DMS 273 (cell line): ENCODE measurements around the gene AXIN1.
A peak's percentile ranks its signal among the peaks of the same experiment; 100 is the strongest.
"Not testable (repeated sequence)": the region's sequence is repeated elsewhere in the genome, so short reads cannot be mapped to it uniquely, and the experiment has no call there.

Experiments used
- DNase-seq: peaks from one replicate; lab custom pipeline; 2025; ENCODE audit not compliant: unreplicated experiment; lab: John Stamatoyannopoulos, UW

Gene AXIN1

DNA sequence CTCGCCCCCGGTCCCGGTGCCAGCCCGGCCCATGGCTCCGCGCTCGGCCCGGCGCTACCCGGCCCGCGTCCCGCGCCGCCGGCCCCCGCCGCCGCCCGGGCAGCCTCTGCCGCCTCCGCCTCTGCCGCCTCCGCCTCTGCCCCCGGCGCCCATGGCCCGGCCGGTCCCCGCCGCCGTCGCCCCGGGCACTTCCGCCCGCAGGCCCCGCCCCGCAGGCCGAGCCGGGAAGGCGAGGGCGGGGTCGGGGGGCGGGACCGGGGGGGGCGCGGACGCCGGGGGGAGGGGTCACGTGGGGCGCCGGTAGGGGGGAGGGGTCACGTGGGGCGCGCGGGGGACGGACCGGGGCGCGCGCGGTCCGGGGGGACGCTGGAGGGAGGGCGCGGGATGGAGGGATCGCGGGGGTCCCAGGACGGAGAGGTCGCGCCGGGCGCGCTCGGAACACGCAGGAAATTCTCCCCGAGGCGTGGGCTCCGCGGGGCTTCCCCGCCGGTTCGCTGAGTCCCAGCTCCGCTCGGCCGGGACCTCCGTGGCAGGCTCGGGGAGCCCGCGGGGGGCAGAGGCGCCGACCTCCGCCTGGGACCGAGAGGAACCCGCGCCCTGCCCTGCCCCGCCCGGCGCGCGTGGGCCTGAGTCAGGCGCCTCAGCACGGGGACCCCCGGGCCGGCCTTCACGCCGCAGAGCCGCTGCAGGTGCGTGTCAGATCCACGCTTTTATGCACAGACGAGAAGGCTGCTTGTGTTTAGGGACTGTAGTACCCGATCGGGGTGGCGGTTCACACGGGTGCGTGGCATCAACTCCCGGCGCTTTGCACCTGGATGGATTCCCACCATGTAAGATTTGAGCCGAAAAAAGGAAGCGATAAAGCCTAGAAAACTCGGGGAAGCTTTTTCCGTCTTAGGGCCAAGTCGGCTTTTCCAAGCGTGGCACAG lies 29.5 kb upstream of the AXIN1 start, which contains the start of gene PGAP6:
TSS of gene PGAP6 (minus strand) at position 190 of the 929 bp plus-strand sequence. CDS start at position 33, 157 bp downstream.
- DNase-seq, result peak; percentile 80

DNA sequence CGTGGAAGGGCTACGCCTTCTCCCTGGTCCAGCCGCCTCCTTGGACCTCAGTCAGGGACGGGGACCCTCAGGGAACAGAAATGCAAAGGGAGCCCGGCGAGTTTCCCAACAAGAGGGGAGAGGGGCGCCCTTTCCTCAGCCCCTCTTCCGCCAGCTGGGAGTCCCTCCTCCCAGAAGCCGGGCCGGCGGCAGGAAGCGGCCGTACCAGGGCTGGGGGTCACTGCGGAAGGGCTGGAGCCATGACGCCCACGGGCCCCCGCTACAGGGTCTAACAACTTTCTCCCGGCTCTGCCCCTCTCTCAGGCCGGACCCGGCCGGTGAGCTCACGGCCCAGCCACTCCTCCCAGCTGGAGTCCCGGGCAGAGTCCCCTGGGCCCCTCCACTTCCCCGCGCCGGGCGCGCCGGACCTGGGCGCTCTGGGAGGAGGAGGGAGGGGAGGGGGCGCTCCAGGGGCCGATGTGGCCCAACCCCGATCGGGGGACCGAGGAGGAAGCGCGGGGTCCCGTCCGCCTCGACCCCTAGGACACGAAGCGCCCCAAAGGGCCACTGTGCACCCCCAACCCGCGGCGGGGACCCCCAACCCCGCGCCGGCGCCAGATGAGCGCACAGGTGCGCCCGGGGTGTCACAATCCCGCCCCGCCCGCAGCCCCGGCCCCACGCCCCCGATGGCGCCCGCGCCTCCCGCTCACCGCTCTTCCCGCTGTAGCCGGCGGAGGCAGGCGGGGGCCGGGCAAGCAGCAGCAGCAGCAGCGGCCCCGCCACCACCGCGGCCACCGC lies 28.7 kb upstream of the AXIN1 start:
- peak; percentile 77 for DNase-seq

DNA sequence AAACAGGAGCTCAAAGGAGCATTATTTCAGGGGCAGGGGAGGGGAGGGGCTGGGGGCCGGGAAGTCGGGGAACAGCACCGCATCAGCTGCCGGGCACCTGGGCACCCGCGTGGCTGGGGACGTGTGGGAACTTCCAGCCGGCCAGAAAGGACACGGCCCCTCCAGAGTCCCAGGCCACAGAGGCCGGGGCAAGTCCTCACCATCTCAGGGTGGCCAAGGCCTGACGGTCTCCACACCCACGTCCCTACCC lies 28.2 kb upstream of the AXIN1 start:
- no peak for DNase-seq

DNA sequence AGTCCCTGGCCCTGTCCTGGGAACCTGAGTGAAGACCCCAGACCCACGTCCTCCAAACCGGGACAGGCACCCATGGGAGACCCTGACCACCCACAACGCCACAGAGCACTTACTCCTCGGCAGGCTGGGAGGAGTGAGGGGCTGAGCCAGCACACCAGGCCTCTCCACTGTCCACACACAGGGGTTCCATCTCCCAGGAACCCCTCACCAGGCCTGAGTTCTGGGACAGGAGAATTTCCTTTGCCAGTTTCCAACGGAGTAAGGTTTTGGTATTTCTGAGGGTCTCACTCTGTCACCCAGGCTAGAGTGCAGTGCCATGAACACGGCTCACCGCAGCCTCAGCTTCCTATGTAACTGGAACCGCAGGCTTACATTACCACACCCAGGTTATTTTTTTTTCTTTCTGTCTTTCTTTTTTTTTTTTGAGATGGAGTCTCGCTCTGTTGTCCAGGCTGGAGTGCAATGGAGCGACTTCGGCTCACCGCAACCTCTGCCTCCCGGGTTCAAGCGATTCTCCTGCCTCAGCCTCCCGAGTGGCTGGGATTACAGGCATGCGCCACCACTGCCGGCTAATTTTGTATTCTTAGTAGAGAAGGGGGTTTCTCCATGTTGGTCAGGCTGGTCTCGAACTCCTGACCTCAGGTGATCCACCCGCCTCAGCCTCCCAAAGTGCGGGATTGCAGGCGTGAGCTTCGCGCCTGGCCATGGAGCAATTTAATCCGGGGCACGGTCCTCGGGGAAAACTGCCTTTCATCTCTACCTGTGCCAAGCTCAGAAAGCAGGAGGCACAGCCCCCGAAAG lies 27.6 kb upstream of the AXIN1 start:
- no peak for DNase-seq

DNA sequence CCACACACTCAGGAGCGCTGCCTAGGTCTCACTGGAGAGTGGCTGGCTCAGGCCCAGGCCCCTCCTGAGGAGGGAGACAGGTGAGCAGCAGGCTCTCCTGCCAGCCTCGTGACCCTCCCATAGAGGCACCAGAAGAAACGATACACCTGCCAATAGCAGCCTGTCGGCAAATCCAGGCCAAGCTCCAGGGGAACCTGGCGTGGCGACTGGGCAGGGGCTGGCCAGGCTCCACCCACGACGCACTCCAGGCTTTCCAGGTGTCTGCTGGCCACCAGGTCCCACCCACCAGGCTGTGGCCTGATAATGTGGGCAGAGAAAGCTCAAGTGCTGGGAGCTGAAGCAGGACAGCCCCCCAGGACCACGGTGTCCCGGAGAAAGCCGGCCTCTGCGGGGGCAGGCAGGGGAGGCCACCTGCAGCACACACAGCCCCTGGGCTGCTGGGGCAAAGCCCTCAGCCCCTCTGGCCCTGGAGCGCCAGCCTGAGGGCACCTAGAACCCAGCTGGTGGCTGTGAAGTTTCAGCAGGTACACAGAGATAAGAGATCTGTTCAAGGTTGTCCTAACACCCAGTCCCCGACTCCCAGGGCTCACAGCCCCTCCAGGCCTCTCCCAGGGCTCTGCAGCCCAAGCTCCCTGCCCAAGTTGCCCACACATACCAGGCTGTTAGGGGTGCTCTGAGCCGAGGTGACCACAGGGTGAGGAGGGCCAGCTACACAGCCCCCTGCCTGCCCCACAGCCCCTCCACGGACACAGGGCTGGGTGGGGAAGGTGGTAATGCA lies 26.8 kb upstream of the AXIN1 start:
- no peak for DNase-seq

DNA sequence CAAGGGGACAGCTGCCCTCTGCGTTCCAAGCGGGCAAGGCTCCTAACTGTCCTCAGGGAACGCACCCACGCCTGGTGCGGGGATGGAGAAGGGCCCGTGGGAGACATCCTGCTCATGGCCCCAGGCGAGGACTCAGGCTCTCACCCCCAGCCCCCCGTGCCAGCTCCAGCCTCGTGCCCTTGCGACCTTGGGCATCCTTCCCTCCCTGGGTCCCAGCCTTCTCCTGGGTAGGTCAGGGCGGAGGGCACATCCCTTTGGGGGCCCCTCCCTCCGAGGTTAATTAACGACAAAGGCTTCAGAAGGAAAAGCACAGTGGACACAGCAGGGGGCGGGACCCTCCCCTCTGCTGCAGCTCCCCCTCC lies 26.3 kb upstream of the AXIN1 start:
- no peak for DNase-seq

DNA sequence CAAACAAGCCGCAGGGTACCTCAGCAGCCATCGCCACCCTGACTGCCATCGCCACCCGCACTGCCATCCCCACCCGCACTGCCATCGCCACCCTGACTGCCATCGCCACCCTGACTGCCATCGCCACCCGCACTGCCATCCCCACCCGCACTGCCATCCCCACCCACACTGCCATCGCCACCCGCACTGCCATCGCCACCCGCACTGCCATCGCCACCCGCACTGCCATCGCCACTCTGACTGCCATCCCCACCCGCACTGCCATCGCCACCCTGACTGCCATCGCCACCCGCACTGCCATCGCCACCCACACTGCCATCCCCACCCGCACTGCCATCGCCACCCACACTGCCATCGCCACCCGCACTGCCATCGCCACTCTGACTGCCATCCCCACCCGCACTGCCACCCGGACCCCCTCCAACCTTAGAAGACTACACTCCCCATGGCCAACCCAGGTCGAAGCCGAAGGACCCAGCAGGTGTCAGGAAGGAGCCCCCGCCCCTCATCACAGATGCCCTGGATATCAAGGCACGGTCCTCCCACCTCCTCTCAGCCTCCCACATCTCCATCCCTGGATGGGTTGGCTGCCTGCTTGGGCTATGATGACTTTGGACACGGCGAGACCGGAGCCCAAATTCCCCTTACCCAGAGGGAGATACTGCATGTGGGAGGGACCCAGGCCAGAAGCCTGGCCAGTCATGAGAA lies 25.7 kb upstream of the AXIN1 start:
- DNase-seq, result not testable (repeated sequence)

DNA sequence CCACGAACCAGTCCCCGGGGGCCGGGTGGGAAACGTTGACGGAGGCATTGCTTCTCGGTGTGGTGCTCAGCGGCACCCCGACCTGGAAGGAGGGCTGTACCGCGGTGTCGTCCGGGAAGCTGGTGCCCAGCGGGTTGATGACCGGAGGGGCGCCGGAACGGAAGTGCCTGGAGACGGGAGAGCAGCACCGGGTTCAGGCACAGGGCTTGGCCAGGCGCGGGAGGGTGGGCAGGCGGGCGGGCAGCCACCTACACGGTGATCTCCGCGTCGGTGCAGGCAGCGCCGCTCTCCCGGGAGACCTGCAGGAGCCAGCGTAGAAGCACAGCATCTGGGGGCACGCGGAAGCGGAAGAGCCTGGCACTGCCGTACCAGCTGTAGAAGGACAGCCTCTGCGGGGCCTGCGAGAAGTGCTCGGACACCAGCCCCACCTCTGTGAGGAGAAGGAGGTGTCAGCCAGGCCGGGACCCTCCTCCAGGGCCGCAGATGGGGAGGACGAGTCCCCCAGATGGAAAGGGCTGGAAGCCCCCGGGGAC lies 25.0 kb upstream of the AXIN1 start:
- DNase-seq, result no peak

DNA sequence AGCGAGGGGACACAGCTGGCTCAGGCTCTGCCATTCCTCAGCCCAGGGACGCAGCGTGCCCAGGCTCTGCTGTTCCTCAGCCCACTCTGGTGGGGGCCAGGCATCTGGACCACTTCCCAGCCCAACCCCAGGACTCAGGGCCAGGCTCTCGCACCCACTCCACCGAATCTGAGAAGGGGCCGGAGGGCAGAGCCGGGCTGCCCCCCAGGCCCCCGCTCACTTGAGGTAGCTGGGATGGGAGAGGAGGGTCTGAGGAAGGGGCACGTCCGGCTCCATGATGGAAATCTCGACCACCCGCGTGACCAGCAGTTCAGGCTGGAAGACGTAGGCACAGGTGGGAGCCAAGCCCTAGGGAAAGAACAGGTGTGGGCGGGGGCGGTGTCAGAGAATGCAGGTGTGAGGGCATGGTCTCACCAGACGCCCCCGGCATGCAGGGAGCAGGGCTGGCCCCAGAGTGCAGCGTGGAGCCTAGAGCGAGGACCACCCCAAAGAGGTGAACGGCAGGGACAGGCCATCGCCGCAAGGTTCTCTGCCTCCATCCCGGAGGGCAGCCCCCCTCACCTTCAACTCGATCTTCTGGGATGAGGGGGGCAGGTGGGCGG lies 24.4 kb upstream of the AXIN1 start:
- DNase-seq, result no peak

DNA sequence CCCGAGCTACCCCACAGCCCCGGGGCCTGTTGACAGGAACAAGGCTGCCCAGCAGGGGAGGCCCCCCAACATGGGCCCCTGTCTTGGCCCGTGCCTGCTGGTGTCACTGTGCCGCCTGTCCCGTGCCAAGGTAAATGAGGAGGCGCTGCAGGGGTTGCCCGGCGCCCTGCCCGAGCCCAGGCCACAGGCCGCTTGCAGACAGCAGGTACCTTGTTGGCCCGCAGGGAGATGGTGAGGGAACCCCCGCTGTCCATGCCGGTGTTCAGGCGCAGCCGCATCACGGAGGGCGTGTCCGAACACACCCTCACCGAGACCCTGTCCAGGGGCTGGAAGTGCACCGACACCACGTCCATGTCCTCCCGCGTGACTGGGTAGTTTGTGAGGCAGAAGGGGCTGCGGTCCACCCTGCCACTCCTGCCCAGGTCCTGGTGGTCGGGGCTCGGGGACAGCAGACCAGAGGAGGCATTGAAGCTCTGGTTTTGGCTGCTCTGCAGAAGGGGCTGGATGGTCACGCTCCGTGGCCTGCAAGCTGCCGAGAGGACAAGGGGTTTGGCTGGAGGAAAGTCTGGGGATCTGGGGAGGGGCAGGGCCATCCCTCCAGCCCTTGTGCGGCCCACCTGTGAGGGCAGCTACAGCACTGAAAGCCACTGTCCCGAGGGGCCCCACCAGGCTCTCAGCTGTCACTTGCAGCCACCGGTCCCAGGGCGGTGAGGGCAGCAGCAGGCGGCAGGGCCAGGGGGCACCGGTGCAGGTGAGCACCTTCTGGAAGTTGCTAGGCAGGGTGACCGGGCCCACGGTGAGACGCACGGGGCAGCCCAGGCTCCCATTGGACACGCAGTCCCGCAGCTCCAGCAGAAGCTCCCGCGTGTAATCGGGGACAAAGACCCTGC lies 23.6 kb upstream of the AXIN1 start:
- no peak for DNase-seq

DNA sequence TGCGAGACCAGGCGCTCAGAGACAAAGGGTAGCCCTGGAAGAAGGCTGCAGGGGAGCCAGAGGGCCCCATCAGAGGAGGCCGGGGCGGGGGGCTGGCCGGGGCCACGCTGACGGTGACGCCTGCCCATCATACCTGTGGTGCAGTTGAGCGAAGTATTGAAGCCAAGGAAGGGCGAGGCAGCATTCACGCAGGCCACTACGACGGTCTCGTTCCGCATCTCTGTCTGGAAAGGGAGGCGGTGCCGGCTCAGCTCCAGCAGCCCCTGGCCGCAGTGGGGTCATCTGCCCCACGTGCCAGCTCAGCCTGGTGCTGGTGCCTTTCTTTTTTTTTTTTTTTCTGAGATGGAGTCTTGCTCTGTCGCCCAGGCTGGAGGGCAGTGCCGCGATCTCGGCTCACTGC lies 22.7 kb upstream of the AXIN1 start:
- no peak for DNase-seq

DNA sequence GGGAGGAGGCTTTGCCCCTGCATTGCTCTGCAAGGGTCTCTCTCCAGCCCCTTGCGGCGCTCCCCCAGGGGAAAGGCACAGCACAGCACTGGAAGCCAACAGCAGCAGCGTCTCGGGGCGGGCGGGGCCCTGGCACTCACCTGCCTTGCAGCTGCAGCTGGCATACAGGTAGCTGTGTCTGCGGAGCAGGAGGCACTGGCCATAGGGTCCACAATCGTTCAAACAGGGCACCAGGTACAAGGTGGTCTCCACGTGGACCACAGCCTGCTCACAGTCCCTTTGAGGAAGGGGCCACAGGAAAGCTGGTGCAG lies 22.0 kb upstream of the AXIN1 start:
- no peak for DNase-seq

DNA sequence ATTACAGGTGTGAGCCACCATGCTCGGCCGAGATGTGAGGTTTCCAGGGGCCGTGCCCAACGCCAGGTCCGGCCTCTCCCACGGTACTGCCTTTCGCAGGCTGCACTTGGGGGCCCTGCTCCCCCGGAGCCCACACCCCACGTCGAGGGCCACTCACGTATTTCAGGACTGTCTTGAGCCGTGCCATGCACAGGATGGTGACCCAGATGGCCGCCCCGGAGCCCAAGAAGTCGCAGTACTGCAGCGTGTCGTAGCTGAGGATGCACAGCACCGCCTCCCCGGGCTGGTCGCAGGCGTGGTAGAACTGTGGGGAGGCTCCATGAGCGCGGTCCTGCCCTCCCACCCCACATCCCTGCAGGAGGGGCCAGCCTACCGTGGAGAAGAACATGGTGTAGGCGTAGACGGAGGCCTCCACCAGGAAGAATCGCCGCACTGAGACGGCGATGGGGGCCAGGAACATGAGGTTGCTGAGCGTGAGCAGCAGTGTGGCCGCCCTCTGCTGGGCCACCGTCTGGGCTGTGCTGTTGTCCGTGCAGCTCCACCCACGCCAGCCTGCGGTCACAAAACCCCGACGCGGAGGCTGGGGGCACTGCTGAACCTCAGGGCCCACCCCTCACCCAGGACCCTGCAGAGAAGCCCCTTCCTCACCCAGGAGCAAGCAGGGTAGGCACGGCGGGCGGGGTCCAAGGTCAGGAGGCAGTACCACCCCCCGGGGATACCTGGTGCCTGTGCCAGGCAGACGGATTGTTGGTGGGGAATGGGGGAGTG lies 21.5 kb upstream of the AXIN1 start:
- DNase-seq, result no peak

DNA sequence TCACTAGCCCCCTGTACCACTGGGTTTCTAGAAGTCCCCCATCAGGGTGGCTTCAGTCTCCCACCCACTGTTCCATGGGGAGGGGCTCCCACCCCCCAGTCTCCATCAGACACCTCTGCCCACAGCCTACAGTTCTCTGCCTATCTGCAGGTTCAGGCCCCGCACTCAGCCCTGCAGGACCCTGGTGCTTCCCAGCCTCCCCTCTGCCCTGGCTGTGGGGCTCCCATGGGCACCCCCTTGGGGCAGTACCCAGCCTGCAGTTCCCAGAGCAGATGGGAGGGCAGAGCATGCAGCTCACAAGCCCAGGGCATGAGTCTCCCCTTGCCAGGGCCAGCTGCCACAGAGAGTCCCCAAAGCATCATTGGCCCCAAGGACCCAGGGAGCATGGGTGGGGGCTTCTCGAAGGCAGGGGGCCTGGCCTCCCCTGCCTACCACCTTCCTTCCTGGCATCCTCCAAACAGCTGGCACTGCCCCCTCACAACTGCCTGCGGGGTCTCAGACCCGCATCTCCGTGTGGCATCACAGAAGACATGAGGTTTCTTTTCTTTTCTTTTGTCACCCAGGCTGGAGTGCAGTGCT lies 20.6 kb upstream of the AXIN1 start:
- no peak for DNase-seq

DNA sequence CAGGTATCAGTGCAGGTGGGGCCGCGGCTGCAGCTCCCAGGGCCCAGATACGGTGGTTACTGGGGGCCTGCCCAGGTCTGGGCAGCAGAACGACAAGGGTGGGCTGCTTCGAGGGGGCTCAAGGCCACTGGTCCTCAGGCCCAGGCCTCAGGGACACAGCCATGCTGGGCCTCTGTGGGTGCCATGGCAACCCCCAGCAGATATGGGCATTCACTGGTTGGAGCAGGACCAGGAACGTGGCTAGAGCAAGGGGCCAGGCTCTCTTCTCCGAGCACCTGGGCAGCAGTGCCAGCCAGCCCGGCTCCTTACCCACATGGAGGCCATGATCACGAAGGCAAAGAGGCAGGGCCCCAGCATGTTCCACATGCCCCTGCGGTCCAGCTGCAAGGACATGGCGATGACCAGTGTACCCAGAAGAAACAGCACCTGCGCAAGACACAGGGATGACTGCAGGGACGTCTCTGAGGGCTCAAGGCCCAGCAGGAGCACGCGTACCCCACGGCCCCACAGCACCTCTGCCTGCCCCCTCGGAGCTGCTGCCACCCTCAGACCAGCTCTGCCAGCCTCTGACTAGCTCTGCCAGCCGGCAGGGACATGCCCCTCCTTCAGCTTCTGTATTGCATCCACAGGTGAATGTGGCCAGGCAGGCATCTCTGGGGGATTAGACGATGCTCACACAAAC lies 19.9 kb upstream of the AXIN1 start:
- no peak for DNase-seq

DNA sequence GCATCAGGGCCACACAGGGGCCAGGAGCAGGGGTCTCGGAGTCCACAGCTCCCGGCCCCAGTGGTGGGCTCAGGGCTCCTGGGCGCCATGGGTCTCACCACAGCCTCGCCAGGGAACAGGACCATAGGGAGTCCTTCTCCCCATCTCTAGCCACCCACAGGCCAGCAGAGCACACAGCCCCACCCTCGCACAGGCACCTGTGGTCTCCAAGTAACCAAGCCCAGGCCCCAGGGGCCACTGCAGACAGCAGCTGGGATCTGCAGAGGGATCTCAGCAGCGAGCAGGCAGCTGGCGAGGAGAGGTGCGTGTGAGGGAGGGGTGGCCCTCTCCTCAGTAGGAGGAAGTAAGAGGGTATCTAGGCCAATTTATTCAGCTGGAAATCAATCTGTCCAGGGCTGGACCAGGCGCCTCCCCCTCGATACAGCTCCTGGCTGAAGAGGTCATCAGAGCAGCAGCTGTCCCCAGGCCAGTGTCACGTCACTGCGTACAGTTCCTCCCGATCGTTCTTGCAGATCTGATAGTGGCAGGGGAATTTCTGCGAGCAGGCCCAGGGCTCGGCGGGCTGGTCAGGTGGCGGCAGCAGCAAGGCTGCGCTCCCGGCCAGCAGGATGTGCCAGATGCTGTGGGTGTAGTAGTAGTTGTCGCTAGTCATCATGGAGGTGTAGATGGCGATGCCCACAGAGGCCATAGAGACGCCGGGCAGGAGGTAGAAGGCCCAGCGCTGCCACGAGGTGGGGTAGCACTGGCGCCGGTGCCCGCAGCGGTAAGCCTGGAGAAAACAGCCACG lies 19.2 kb upstream of the AXIN1 start:
- no peak for DNase-seq
